Lower leg skin (tissue), 4 donors: Measurements from ENCODE around the gene KCNC1. TPM values are rescaled to one million over a fixed set of nuclear protein-coding genes. Genes with fewer than 3 reads are reported as not detected.
A peak's percentile ranks its signal among the peaks of the same experiment; 100 is the strongest.

Experiments used
- DNase-seq, 2 donors: peaks; one replicate each; pipeline ENCODE4 v3.0.0-alpha.2; 2019; ENCODE audit warnings: low spot score in 2 of 2
- H3K4me3 ChIP-seq: fragments of 200-600 bp; sonication (generic); 2 replicates; pipeline ENCODE4 v1.5.1; 2017; ENCODE audit warnings: mild to moderate bottlenecking, low read depth; ENCODE audit not compliant: poor library complexity, severe bottlenecking
- POLR2A ChIP-seq, 2 donors: fragments of 450-650 bp; IDR thresholded peaks; one replicate each; pipeline ENCODE4 v1.6.1; 2016 to 2017; ENCODE audit warnings: antibody characterized with exemption in 2 of 2, mild to moderate bottlenecking in 1 of 2, moderate library complexity in 1 of 2
- WGBS, 2 donors: methylation state at CpG; one replicate each; pipeline ENCODE4 v1.1.5; 2018; 5-methylcytosine and 5-hydroxymethylcytosine counted together
- intact Hi-C: fragments of 100-400 bp; cut with DNase I; formaldehyde crosslinking; loops from one replicate; pipeline ENCODE4 v1.15.0; 2023; ENCODE audit warnings: low total_unique reads
- total RNA-seq, 4 donors: library from RNA; depleted of rRNA; stranded (reverse); fragments of >200 nt; gene quantifications; one replicate each; pipeline ENCODE4 v1.1.0, GENCODE V29; 2016
- TF ChIP-seq, protein P1 (sequence below), 3 donors: fragments of 450-650 bp; IDR thresholded peaks; one replicate each; pipeline ENCODE4 v1.5.1; 2016; ENCODE audit warnings: antibody characterized with exemption in 3 of 3, mild to moderate bottlenecking in 3 of 3, moderate library complexity in 2 of 3

KCNC1 gene
- total RNA-seq, 4 donors from 2014 or later, result 0.06 TPM; not detected in 3

DNA sequence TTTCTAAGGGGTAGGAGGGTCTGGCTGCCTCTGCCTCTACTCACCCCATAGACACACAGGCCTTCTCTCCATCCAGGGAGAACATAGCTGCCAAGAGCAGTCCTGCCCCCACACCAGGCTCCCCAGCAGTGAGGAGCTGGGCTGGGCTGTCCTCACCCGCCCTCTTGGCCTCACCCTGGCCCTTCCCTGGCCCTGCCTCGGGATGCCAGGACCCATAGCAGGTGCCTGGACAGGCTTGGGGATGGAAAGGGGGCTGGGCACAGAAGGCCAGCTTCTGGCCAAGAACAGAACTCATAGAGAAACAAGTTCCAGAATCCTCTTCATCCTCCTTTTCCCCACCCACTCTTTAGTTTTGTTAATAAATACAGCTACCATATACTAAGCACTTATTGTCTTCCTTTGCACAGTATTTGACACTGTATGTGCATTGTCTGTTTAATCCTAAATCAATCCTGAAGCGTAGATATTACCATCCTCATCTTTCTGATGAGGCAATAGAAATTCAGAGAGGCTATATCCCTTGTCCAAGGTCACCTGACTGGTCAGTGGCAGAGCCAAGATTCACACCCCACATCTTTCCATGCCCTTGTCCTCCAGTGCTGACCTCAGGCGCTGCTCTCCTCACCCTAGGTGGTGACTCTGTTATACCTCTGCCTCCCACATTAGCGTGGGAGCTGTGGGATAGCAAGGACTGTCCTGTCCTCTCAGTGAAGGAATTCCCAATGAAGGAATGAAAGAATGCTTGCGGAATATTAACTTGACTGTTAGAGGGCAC, 37.2 kb upstream of the KCNC1 start:
- no peak overlapping the region for H3K4me3 ChIP-seq
- intact Hi-C loops, result no loop called here
- WGBS, 2 donors, result 52 to 67% methylated on average over 6 of the region's 6 CpGs
- TF ChIP-seq POLR2A (IDR thresholded peaks at IDR 0.05), result no peak
- TF ChIP-seq, protein P1, sequence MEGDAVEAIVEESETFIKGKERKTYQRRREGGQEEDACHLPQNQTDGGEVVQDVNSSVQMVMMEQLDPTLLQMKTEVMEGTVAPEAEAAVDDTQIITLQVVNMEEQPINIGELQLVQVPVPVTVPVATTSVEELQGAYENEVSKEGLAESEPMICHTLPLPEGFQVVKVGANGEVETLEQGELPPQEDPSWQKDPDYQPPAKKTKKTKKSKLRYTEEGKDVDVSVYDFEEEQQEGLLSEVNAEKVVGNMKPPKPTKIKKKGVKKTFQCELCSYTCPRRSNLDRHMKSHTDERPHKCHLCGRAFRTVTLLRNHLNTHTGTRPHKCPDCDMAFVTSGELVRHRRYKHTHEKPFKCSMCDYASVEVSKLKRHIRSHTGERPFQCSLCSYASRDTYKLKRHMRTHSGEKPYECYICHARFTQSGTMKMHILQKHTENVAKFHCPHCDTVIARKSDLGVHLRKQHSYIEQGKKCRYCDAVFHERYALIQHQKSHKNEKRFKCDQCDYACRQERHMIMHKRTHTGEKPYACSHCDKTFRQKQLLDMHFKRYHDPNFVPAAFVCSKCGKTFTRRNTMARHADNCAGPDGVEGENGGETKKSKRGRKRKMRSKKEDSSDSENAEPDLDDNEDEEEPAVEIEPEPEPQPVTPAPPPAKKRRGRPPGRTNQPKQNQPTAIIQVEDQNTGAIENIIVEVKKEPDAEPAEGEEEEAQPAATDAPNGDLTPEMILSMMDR (IDR thresholded peaks at IDR 0.05), result no peak
- no peak for DNase-seq

DNA sequence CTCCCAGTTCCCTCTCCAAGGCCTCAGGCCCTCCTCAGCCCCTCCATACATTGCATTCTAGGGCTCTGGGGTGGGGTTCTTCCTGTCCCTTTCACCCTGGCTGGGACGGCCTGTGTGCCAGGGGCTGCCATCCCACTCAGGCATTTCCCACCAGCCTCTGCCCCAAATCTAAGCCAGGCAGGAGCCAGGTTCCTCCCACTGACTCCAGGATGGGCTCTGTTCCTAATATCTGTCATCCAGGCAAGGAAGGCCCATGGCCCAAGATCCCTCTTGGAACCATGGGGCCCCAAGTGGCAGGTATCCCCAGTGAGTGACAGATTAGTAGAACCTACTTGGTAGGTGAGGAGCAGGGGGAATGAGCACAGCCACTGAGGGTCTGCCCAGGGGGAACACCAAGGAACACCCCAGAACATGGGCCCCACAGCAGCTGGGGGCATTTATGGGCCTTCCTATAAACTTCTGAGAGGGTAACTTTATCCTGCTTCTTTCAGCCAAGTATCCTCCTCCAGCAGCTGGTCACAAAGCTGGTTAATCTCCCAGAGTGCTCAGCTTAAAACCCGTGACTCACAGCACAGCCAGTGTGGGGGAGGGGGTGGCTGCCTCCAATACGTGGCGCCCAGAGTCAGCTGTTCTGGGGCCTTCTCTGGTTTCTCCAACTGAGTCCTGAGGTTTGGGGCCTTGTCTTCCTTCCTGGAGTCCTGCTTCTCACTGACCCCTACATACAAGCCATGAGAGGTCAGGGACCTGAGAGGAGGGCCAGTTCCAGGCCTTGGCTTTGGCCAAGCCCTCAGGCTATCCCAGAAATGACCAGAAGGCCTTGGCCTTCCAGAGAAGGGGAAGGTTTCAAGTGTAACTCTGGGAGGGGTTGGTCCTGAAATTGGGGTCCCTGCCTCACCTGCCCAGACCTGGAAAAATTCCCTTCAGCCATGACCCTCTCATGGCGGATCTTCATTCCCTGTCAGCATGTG, 35.1 kb upstream of the KCNC1 start:
- intact Hi-C loops, result no loop called here
- 74 to 78% methylated on average over 5 of the region's 5 CpGs for WGBS, 2 donors
- H3K4me3 ChIP-seq, result no peak overlapping the region
- no peak for TF ChIP-seq POLR2A (IDR thresholded peaks at IDR 0.05)
- TF ChIP-seq, protein P1 (IDR thresholded peaks at IDR 0.05), result no peak
- DNase-seq, result peak in 1 of 2 donors; percentile 78

DNA sequence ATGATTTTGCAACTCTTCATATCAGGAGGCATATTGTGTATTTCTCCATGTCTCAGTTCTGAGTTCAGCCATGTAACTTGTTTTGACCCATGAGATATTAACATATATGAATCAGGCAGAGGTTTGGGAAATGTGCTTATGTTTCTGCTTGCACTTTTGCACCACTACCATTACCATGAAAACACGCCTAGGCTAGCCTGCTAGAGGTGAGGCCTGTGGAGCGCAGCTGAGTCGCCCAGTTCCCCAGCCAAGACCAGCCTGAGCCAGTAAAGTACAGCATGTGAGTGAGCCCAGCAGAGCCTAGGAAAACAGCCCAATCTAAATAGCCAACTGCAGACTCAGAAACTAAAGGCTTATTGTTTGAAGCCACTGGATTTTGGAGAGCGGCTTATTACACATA, 33.6 kb upstream of the KCNC1 start:
- TF ChIP-seq, protein P1 (IDR thresholded peaks at IDR 0.05), result no peak
- no peak for TF ChIP-seq POLR2A (IDR thresholded peaks at IDR 0.05)
- intact Hi-C loops, result no loop called here
- H3K4me3 ChIP-seq, result no peak overlapping the region
- WGBS, 2 donors, result 47 to 62% methylated on average over 4 of the region's 4 CpGs
- peak in 1 of 2 donors; percentile 20 for DNase-seq

DNA sequence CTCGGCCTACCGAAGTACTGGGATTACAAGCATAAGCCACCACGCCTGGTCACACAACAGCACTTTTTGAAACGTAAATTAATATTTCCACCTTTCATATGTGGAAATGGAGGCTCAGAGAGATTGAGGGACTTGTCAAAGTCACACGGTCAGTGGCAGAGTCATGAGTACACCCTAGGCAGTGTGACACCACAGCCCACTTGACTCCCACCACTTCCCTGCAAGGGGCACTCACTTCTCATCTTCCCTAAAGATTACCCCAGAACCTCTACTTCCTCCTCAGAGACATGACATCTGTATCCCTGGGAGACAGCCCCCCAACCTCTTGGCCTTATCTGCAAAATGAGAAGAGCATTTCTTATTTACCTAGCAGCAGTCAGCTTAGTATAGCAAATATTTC, 31.7 kb upstream of the KCNC1 start:
- WGBS, 2 donors, result 65 to 79% methylated on average over 5 of the region's 5 CpGs
- no peak for TF ChIP-seq POLR2A (IDR thresholded peaks at IDR 0.05)
- TF ChIP-seq, protein P1 (IDR thresholded peaks at IDR 0.05), result no peak
- no peak for DNase-seq
- intact Hi-C loops, result no loop called here
- H3K4me3 ChIP-seq, result no peak overlapping the region

DNA sequence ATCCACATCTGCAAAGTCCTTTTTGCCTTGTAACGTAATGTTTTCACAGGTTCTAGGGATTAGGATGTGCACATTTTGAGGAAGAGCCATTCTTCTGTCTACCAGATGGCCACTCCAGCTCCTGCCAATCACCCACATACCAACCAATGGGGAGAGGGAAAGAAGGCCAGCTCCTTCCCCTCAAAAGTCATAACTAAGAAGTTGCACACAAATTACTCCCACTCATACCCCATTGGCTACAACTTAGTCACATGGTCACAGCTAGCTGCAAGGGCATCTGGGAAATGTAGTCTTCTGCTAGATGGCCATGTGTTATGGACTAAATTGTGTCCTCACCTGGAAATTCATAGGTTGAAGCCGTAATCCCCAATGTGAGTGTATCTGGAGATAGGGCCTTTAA, 30.6 kb upstream of the KCNC1 start:
- WGBS, 2 donors, result 89 to 97% methylated on average over 2 of the region's 2 CpGs

More for the DNA sequence above, 30.6 kb upstream of the KCNC1 start:
- no peak overlapping the region for H3K4me3 ChIP-seq
- no peak for DNase-seq
- TF ChIP-seq, protein P1 (IDR thresholded peaks at IDR 0.05), result no peak
- TF ChIP-seq POLR2A (IDR thresholded peaks at IDR 0.05), result no peak
- intact Hi-C loops, result no loop called here
